Putamen (tissue), 1 donor: ENCODE measurements around the gene CPSF7.
"Not testable (repeated sequence)": the region's sequence is repeated elsewhere in the genome, so short reads cannot be mapped to it uniquely, and the experiment has no call there.

ENCODE experiments used
- DNase-seq: peaks from one replicate; pipeline ENCODE4 v3.0.0-alpha.2; 2016; ENCODE audit warnings: low spot score

Gene CPSF7, protein sequence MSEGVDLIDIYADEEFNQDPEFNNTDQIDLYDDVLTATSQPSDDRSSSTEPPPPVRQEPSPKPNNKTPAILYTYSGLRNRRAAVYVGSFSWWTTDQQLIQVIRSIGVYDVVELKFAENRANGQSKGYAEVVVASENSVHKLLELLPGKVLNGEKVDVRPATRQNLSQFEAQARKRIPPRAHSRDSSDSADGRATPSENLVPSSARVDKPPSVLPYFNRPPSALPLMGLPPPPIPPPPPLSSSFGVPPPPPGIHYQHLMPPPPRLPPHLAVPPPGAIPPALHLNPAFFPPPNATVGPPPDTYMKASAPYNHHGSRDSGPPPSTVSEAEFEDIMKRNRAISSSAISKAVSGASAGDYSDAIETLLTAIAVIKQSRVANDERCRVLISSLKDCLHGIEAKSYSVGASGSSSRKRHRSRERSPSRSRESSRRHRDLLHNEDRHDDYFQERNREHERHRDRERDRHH

DNA sequence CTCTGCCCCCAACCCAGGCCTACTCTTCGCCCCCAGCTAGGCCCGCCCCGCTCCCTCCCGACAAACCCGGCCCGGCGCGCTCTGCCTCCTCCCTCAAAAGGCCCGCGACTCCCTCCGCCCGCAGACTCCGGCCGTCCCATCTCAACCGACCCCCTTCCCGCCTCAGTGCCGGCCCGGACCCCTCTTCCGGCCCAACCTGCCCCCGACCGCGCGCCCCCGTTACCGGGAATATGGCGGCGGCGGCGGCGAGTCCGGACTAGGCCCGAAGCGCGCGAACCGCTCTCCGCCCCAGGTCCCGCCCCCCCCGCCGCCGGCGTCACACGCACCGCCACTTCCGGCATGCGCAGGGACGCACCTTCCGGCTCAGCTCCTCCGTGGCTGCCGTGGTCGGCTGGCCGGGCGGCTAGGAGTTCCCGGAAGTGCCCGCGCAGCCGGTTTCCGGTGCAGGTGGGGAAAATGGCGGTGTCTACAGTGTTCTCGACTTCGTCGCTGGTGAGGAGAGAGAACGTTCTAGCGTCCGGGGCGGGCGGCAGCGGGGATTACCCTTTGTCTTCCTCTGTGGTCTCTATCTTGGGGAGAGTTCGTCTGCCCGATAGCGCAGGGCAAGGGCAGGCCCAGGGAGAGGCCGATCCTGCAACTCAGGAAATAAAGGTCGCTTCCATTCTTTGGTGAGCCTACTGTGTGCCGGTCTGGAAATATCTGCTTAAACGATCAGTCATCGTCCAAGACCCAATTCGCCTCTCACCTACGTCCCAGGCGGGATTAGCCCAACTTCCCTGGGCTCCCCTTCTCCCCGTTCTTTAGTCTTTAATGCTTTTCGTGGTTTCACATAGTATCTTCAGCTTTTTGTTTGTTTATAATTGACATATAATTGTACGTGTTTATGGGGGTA lies at the start of gene CPSF7, which contains the start of gene SDHAF2:
Gene CPSF7 (minus strand): TSS at position 285 of the 892 bp plus-strand sequence. CDS start 740 bp downstream, outside the sequence.
Gene SDHAF2 (plus strand): TSS at position 434 of the 892 bp plus-strand sequence. CDS start 23 bp downstream, at position 457.
- peak; percentile 96 for DNase-seq

DNA sequence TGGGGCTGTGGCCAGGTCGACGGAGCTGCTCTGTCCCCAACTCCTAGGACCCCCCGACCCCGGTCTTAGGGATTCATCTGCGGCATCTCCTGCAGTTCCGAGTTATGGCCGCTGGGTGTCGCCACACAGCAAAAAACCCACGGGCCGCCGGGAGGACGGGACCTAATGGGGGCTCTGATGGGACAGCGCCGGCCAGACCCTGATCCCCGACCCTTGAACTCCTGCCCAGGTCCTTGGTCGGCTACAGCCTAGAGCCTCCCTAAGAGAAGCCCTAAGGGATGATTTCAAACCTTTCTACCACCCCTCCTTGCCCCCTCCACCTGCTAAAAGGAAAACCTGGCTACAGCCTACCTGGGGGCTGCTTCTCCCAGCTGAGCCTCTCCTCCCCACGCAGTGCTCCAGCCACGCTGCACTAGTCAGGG lies 48.0 kb upstream of the CPSF7 start:
- DNase-seq, result no peak

DNA sequence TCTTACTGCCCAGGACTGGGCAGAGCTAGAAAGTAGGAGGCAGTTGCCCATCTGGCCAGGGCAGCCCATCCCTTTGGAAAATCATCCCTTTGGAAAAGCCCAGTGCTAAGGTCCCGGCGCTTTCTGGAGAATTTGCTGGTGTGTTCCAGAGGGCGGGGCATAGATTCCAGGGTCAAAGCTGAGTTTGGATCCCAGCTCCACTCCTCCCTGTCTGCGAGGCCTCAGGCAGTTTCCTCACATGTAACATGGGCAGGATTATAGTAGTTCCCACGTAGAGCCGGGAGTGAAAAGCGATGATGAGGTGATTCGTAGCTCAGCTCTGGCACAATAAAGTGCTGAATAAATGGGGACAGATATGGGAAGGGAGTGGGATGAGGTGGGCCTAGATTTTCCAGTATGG lies 47.4 kb upstream of the CPSF7 start:
- no peak for DNase-seq

DNA sequence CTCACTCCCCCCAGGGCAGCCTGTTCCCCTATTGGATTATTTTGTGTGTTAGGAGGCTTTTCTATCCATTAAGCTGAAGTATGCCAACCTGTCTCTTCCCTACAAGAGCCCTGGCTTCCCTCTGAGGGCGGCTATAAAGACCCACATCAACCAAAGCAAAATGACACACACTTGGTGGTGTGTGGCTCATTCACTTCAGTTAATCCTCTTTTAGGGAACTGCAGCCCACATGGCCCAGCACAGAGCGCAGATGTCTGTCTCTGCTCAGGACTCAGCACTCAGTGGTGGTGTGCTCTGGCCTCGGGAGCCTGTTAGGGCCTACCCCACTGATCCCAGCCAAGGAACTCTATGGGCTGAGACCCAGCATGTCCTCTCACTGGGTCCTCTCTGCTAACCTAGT lies 46.6 kb upstream of the CPSF7 start:
- no peak for DNase-seq

DNA sequence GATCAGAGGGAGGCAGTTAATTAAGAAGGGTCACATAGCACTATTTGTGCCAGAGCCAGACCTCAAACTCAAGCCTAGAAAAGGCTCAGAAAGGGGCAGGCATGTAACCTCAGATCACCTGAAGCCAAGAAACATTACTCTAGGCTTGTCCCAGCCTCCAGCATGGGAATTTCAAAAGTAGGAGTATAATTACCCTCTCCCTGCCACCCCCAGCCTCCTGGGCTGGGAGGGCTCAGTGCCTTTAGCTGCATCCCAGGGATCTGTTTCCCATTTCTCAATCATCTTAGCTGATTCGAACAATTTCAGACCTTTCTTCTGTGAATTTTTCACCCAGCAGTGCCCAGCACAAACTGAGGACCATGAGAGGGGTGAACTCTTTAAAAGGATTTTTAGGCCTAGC lies 45.7 kb upstream of the CPSF7 start:
- peak; percentile 70 for DNase-seq

DNA sequence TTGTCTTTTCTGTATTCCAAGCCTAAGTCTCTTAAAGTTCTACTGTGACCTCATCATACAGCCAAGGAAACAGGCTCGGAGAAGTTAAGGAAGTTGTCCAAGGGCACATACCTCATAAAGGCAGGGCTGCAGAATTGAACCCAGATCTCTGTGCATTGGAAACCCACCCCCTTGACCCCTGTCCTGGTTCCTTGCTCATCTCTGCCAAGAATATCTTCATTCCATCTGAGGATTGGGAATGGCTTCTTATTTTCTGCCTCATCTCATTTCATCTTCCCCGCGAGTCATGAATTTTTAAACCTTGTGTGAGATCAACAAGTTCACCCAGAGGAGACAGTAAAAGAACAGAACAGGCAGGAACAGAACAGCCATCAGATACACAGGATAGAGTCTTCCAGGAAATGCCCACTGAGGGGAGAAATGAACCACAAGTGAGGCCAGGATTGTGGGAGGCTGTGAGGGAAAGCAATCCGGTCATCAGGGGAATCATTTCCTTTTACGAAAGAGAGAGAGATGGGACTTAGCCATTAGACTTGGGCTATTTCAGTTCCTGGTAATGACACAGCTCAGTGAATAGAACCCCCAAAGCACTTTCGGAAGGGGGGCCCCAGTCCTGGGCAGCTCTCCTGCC lies 44.4 kb upstream of the CPSF7 start:
- no peak for DNase-seq

DNA sequence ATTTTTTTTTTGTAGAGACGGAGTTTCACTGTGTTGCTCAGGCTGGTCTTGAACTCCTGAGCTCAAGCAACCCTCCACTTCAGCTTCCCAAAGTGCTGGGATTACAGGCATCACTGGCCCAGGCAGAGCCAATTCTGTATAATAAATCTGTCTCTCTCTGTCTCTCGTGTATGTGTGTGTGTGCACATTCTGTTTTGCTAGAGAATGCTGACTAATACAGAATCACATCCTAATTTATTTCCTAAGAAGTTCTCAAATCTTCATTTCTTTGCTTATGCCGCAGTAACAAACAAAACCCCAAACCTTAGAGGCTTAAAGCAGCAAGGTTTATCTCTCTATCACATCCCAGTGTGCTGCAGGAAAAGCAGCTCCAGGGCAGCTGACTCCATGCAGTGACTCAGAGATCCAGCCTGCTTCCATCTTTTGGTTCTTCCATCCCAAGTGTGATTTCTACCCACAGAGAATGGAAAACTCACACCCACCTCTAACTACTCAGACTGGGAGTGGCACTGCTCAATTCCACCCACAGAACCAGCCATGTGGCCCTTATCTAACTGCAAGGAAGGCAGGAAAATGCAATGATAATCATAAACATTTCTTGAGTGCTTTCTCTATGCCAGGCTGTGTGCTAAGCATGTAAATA lies 43.7 kb upstream of the CPSF7 start:
- DNase-seq, result peak; percentile 83

DNA sequence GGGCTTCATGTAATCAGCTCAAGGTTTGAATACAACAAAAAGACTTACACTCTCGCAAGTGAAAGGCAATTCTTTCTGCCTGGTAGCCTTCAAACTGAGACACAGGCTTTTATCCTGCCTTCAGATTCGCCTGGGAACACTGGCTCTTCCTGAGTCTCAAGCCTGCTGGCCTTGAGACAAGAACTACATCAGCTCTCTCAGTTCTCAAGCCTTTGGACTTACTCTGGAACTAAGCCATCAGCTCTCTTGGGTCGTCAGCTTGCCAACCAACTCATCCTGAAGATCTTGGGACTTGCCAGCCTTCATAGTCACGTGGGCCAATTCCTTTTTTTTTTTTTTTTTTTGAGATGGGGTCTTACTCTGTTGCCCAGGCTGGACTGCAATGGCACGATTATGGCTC lies 43.1 kb upstream of the CPSF7 start:
- no peak for DNase-seq

DNA sequence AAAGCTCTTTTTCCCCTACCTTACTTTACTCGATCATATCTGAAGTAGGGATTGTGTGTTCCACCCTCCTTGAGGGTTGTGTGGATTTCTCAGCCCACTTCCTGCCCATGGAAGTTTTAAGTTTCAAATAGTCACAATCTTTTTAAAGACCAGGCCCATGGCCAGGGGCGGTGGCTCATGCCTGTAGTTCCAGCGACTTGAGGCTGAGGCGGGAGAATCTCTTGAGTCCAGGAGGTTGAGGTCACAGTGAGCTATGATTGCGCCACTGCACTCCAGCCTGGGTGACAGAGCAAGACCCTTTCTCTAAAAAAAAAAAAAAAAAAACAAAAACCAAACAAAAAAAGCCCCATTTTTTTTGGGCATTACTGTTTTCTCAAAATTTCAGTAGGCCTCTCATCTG lies 42.5 kb upstream of the CPSF7 start:
- DNase-seq, result no peak

DNA sequence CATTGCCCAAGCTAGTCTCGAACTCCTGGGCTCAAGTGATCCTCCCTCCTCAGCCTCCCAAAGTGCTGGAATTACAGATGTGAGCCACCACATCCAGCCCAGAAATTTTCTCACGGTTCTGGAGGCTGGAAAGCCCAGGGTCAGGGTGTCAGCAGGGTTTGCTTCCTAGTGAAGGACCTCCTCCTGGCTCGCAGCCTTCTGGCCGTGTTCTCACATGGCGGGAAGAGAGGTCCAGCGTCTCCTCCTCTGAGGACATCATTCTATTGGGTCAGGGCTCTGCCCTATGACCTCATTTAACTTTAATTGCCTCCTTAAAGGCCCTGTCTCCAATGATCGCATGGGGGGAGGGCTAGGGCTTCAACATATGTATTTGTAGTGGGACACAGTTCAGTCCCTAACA lies 38.2 kb upstream of the CPSF7 start:
- no peak for DNase-seq

DNA sequence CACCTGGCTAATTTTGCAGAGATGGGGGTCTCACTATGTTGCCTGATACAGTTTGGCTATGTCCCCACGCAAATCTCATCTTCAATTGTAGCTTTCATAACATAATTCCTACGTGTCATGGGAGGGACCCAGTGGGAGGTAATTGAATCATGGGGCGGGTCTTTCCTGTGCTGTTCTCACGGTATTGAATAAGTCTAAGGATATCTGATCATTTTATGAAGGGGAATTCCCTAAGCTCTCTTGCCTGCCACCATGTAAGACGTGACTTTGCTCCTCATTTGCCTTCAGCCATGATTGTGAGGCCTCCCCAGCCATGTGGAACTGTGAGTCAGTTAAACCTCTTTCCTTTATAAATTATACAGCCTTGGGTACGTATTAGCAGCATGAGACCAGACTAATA lies 37.8 kb upstream of the CPSF7 start:
- DNase-seq, result not testable (repeated sequence)

DNA sequence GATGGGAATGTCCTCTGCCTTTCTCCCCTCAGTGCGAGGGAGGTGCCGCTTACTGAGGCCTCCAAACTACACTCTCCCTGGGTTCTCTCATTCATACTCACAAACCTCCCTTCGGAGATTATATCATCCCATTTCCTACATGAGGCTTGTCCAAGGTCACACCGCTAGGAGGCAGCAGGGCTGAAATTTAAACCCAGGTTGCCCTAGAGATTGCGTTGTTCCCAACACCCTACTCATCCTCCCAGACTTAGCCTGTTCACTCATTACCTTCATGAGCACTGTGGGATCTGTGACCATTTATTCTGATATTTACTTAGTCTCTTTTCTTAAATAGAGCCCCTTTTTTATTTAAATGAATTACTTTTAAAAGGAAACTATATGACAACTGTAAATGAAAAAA lies 31.2 kb upstream of the CPSF7 start:
- DNase-seq, result no peak

DNA sequence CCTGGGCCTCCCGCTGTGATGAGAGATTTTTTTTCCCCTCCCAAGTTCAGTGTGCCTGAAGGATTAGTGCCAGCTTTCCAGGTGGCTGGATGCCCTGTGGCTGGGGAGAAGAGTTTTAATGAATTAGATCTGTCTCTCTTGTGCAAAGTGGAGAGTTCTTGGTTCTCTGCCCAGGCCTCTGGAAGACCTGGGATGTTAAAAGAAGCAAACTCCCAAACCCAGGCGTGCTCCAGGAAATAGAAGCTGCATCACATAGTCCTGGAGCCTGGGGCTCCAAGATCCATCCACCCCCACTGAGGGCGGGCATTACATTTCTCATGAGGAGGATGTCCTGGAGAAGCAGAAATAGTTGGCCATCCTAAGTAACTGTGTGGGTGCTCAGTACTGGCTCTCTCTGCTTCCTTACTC lies 30.7 kb upstream of the CPSF7 start:
- no peak for DNase-seq

DNA sequence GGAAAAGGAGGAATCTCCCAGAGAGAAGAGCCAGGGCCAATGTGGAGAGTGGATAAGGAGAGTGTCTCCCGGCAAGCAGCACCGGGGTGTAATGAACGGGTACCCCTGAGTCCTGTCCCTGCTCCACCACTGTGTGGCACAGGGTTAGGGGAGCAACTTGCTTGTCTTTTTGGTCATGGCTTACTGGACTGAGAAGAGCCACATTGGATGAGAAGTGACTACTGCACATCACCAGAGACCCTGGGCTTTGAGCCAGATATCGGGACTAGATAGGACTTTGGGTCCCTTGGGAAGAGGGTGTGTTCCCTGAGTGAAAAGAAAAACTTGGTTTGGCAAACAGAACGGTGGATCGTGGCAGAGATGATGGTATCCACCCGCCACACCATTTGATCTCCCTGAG lies 24.7 kb upstream of the CPSF7 start:
- no peak for DNase-seq

DNA sequence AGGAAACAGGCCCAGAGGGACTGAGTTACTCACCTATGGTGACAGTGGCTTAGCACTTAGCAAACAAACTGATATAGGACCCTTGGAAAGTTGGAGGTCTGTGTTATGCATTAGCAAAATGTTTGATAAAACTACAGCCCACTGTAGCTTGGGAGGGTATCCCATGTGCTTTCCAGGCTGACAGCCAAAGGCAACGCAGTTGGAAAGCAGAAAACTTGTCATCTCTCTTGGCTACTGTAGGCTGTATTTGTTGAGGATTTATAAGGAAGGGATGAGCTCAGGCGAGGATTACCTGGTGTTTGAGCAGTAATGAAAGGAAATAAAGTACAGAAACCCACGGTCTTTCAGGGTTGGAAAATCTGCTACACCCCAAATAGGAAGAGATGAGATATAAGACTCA lies 23.9 kb upstream of the CPSF7 start:
- no peak for DNase-seq

DNA sequence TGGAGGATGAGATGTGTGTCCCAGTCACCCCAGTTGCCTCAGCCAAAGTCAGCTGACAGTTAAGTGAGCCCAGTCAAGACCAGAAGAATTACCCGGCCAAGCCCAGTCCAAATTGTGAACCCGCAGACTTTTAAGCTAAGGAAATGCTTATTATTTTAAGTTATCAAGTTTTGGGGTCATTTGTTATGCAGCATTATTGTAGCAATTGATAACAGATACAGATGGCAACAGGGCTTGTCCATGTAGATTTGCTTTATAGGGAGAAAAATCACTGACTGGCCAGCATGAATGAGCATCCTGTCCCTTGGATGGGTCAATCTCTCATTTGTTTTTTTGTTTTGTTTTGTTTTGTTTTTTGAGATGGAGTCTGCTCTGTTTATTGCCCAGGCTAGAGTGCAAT lies 23.1 kb upstream of the CPSF7 start:
- DNase-seq, result no peak

DNA sequence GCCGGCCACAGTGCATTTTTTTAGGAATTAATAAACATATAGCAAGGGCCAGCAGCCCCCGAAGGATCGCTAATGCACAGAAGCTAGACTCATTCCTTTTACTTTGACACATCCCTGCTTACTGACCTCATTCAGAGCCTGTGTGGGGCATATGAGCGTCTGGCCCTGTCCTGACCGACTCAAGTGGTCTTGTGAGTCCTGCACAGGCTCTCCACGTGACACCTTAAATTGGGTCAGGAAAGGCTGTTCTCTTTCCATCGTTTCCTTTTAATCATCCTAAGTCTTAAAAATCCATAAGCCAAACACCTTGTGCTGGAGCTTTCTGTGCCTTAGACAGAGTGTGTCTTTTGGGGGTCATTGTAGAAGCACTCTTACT lies 18.8 kb upstream of the CPSF7 start:
- no peak for DNase-seq

DNA sequence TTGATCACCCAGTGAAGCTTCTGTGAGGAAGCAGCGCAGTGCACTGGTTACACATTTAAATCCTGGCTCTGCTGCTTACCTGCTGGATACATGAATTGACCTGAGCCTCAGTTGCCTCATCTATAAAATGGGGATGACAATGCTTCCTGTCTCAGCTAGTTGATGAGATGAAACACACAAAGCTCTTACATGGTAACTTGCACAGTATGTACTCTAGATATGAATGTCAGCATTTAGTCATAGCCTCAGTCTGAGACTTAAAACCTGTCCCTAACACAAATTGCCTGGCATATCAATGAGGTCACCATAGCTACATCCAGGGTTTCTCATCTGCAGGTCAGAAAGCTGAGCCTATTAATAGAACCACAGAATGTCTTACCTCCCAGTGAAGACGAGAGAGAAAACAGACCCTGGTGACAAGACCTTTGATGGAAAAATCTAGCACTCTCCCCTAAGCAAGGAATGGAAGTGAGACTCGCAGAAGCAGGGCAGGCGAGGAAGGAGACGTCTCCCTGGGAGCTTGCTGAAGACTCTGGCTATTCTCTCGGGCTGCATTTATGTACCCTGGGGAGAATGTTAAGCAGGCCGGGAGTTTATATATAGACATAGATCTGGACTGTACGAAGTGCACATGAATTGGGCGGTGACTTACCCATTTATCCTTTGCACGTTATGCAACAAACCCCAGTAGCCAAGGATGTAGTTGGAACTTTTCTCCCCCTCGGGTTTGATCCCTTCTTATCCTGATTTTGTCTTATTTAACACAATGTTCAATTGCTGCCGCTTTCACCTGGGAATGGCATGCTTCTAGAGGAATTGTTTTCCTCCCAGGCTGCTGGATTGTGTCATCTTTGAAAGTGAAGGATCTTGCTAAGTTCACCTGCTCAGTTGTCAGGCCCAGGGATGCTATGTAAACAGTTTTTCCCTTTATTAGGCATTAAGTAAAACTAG lies 18.1 kb upstream of the CPSF7 start:
- no peak for DNase-seq

DNA sequence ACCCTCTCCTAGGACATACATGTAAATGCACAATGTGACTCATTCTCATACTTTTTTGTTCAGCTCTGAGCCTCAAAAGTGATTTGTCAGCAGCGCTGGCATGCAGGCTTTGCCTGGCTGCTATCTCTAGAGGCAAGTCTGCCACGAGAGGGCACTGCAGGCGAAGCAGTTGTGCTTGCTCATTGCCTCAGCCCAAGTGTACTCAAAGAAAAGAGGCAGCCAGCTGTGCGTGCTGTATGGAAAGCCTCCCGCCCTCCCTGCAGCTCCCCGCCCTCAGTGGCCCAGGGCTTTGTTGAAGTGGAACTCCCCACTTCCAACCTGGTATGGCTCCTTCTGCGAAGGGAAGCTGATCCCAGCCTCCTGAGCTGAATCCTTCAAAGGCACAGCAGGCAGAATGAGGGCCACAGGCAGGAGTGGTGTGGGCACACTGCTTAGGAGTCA lies 16.5 kb upstream of the CPSF7 start:
- DNase-seq, result peak; percentile 90

DNA sequence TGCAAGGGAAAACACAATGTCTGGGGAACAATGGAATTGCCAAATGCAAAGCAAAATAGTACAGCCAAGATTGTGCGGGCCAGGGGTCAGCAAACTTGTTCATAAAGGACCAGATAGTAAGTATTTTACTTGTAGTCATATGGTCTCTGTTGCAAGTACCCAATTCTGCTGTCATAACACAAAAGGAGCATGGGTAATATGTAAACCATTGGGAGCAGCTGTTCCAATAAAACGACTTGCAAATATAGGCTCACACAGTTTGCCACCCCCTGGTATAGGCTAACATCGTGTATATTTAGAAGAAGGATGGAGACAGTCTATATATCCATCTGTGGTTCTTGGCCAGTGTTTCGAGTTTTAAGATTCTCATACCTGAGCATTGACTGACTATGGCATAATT lies 15.7 kb upstream of the CPSF7 start:
- no peak for DNase-seq

DNA sequence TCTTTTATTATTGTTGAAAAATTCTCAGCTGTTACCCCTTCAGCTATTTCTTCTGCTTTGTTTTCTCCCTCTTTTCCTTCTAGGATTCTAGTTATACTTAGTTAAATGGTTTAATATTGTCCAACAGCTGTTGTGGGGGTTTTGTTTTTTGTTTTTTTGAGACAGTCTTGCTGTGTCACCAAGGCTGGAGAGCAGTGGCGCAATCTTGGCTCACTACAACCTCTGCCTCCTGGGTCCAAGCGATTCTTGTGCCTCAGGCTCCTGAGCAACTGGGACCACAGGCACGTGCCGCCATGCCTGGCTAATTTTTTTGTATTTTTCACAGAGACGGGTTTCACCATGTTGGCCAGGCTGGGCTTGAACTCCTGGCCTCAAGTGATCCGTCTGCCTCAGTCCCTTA lies 12.8 kb upstream of the CPSF7 start:
- DNase-seq, result no peak
